K562 (cell line): ENCODE results near the gene FARP1. TPM values are rescaled to one million over a fixed set of nuclear protein-coding genes. Genes with fewer than 3 reads are reported as not detected.

Source experiments
- ATAC-seq: fragments of 200-7000 bp; cut with Tn5 transposase; 3 replicates; pipeline ENCODE4 v1.9.1; 2020; ENCODE audit warnings: moderate library complexity
- BruUV-seq: library from RNA; stranded (reverse); fragments of 400-500 nt; replicated peaks from 2 replicates; lab custom pipeline; 2021; lab: Mats Ljungman, UMichigan
- CTCF ChIA-PET: fragments of 300-600 bp; formaldehyde crosslinking; extraction: SDS; loops from one replicate; lab custom pipeline; 2021; ENCODE audit warnings: low intra/inter-chr PET ratio; lab: Yijun Ruan, JAX
- POLR2A ChIA-PET: fragments of 300-600, 350-650 bp; sonication (Branson Sonifier 250); formaldehyde crosslinking; extraction: SDS; loops from one replicate; lab custom pipeline; 2021; ENCODE audit warnings: antibody characterized with exemption, inconsistent platforms; lab: Yijun Ruan, JAX
- DNase-seq, 4 experiments: peaks; one replicate each; pipeline versions ENCODE4 v3.0.0 to v3.0.0-alpha.2; 2011 to 2018; ENCODE audit warnings: low spot score in 3 of 4, mixed read lengths in 3 of 4; ENCODE audit errors: extremely low read depth in 1 of 4
- FAIRE-seq: peaks from 2 replicates; lab custom pipeline; 2011; peaks lifted over from hg19 to GRCh38; lab: Jason Lieb, UNC
- H2AFZ ChIP-seq: 2 replicates; pipeline ENCODE4 v1.6.0; 2011; ENCODE audit warnings: low read depth, low read length, control low read depth, inconsistent platforms
- H3K27ac ChIP-seq: fragments of 200-600 bp; 3 replicates; pipeline ENCODE4 v1.8.0; 2011; ENCODE audit warnings: low read depth, mild to moderate bottlenecking, control low read depth, inconsistent platforms, low read length, moderate library complexity, mixed read lengths; ENCODE audit errors: extremely low read depth
- H3K27me3 ChIP-seq, 2 experiments: fragments of 300-600 bp in 1 of 2; 2 replicates in 1 of 2; 3 replicates in 1 of 2; pipeline versions ENCODE4 v1.6.0 to v1.8.0; 2011; ENCODE audit warnings: inconsistent platforms in 2 of 2, low read length in 2 of 2, mild to moderate bottlenecking in 1 of 2, mixed read lengths in 1 of 2, moderate library complexity in 1 of 2; ENCODE audit not compliant: control insufficient read depth in 2 of 2, insufficient read depth in 2 of 2
- H3K36me3 ChIP-seq: fragments of 300-600 bp; 3 replicates; pipeline ENCODE4 v1.8.0; 2011; ENCODE audit warnings: mild to moderate bottlenecking, low read length, inconsistent platforms; ENCODE audit not compliant: control insufficient read depth, insufficient read depth
- H3K4me1 ChIP-seq, 2 experiments: fragments of 200-600 bp in 1 of 2; replicated peaks in 1 of 2; 2 replicates in 1 of 2; 3 replicates in 1 of 2; pipeline versions ENCODE4 v1.5.1 to v1.8.0; 2011; ENCODE audit warnings: inconsistent platforms in 2 of 2, low read length in 2 of 2, mild to moderate bottlenecking in 1 of 2, mixed read lengths in 1 of 2, moderate library complexity in 1 of 2; ENCODE audit not compliant: control insufficient read depth in 2 of 2, insufficient read depth in 2 of 2
- H3K4me2 ChIP-seq: 2 replicates; pipeline ENCODE4 v1.6.1; 2011; ENCODE audit warnings: low read length, control low read depth, inconsistent platforms, mixed read lengths; ENCODE audit not compliant: insufficient read depth
- H3K4me3 ChIP-seq: fragments of 200-600 bp; sonication (generic), shearing (Covaris generic); 2 replicates; pipeline ENCODE4 v1.5.1; 2016; ENCODE audit warnings: control low read depth, inconsistent platforms
- H3K79me2 ChIP-seq: fragments of 200-600 bp; 3 replicates; pipeline ENCODE4 v1.8.0; 2011; ENCODE audit warnings: low read length, inconsistent platforms; ENCODE audit not compliant: control insufficient read depth, insufficient read depth
- H3K9ac ChIP-seq, 2 experiments: 2 replicates each; pipeline versions ENCODE4 v1.6.0 to v1.6.1; 2011; ENCODE audit warnings: low read depth in 2 of 2, low read length in 2 of 2, control low read depth in 1 of 2, inconsistent platforms in 1 of 2, mild to moderate bottlenecking in 1 of 2, mixed read lengths in 1 of 2; ENCODE audit not compliant: insufficient read depth in 1 of 2
- H3K9me1 ChIP-seq: one replicate; pipeline ENCODE4 v1.6.0; 2011; ENCODE audit warnings: inconsistent platforms, mild to moderate bottlenecking, low read length, moderate library complexity; ENCODE audit not compliant: control insufficient read depth, insufficient read depth
- H3K9me3 ChIP-seq: replicated peaks from 2 replicates; pipeline ENCODE4 v1.5.1; 2011; ENCODE audit warnings: low read depth, low read length, inconsistent platforms; ENCODE audit not compliant: control insufficient read depth, insufficient read depth
- H4K20me1 ChIP-seq: replicated peaks from 2 replicates; pipeline ENCODE4 v1.6.1; 2011; ENCODE audit warnings: low read length, inconsistent platforms, mixed read lengths; ENCODE audit not compliant: control insufficient read depth, insufficient read depth
- BRF1 ChIP-seq: IDR thresholded peaks from 3 replicates; pipeline ENCODE4 v1.6.1; 2011; ENCODE audit warnings: borderline replicate concordance, mild to moderate bottlenecking; ENCODE audit not compliant: insufficient read length; ENCODE audit errors: extremely low read depth
- DNMT1 ChIP-seq: fragments of 450-650 bp; IDR thresholded peaks from 2 replicates; pipeline ENCODE4 v1.6.1; 2016; ENCODE audit warnings: antibody characterized with exemption, mild to moderate bottlenecking
- FOXJ3 ChIP-seq: sonication (generic); formaldehyde crosslinking; IDR thresholded peaks from 2 replicates; pipeline ENCODE4 v1.4.0; 2020; ENCODE audit warnings: mild to moderate bottlenecking, missing genetic modification reagents
- HNRNPL ChIP-seq: fragments of 200-400 bp; formaldehyde crosslinking; IDR thresholded peaks from 2 replicates; pipeline ENCODE4 v1.6.1; 2017; ENCODE audit warnings: low read depth, mild to moderate bottlenecking, low read length
- SLC30A9 ChIP-seq: fragments of 250-450 bp; sonication (Bioruptor Pico); IDR thresholded peaks from 2 replicates; pipeline ENCODE4 v1.8.0; 2022; ENCODE audit warnings: mild to moderate bottlenecking, moderate library complexity
- SMAD1 ChIP-seq: fragments of 150-350 bp; IDR thresholded peaks from 2 replicates; pipeline ENCODE4 v1.6.1; 2014; ENCODE audit warnings: low read length, low read depth; ENCODE audit not compliant: partially characterized antibody
- SP1 ChIP-seq: sonication (generic); formaldehyde crosslinking; IDR thresholded peaks from 2 replicates; pipeline ENCODE4 v1.8.1; 2022; ENCODE audit warnings: mild to moderate bottlenecking, missing genetic modification reagents
- TAF7 ChIP-seq: fragments of 450-650 bp; IDR thresholded peaks from 2 replicates; pipeline ENCODE4 v1.6.1; 2016; ENCODE audit warnings: missing genetic modification characterization, missing compliant biosample characterization
- TEAD2 ChIP-seq: fragments of 450-650 bp; IDR thresholded peaks from 2 replicates; pipeline ENCODE4 v1.6.1; 2016; ENCODE audit warnings: missing genetic modification characterization, control low read depth, missing compliant biosample characterization
- ZEB2 ChIP-seq: fragments of 450-650 bp; IDR thresholded peaks from 2 replicates; pipeline ENCODE4 v1.6.1; 2016
- WGBS: fragments of 100-300 bp; shearing (Covaris generic); methylation state at CpG from one replicate; pipeline ENCODE4 v1.1.6; 2016; ENCODE audit warnings: low coverage, mixed read lengths; ENCODE audit not compliant: insufficient coverage; ENCODE audit errors: missing lambda C conversion rate; 5-methylcytosine and 5-hydroxymethylcytosine counted together
- in situ Hi-C: fragments of 300-500 bp; cut with MboI; formaldehyde crosslinking; loops from 4 replicates; pipeline ENCODE4 v1.15.0; 2018; ENCODE audit warnings: inconsistent platforms, mixed read lengths
- intact Hi-C: fragments of 100-400 bp; cut with micrococcal nuclease; formaldehyde crosslinking; loops from 2 replicates; pipeline ENCODE4 v1.14.2; 2022
- polyA plus RNA-seq, 8 experiments: library from polyadenylated mRNA; depleted of rRNA in 4 of 8; stranded (reverse) in 5 of 8; unstranded in 3 of 8; fragments of >200 nt; fragmentation: Nextera tagmentation in 2 of 8; fragmentation: Illumina TruSeq in 1 of 8; extraction: Ambion mirVana in 2 of 8; extraction: Trizol in 1 of 8; gene quantifications; 2 replicates each; pipeline versions ENCODE4 v1.2.1 to v1.2.3, GENCODE V29; 2011 to 2014; ENCODE audit warnings: inconsistent platforms in 1 of 8, missing spikeins in 1 of 8
- total RNA-seq, 7 experiments: library from RNA; depleted of rRNA in 6 of 7; stranded (reverse); fragments of >200 nt in 6 of 7; fragmentation: Illumina TruSeq in 2 of 7; extraction: Trizol in 2 of 7; gene quantifications; 2 replicates each; pipeline versions ENCODE4 v1.2.1 to v1.2.3, GENCODE V29; 2011 to 2021; ENCODE audit warnings: low replicate concordance in 1 of 7
- TF ChIP-seq, protein P1 (sequence below): IDR thresholded peaks from 2 replicates; pipeline ENCODE4 v1.6.1; 2011; ENCODE audit not compliant: insufficient read length; ENCODE audit errors: extremely low read depth
- TF ChIP-seq, protein P2 (sequence below): fragments of 250-450 bp; sonication (Bioruptor Pico); IDR thresholded peaks from 2 replicates; pipeline ENCODE4 v1.8.0; 2021; ENCODE audit warnings: mild to moderate bottlenecking, moderate library complexity
- TF ChIP-seq, protein P3 (sequence below): fragments of 250-450 bp; sonication (Bioruptor Pico); IDR thresholded peaks from 2 replicates; pipeline ENCODE4 v1.8.0; 2021; ENCODE audit warnings: borderline replicate concordance, mild to moderate bottlenecking, moderate library complexity; ENCODE audit not compliant: poor library complexity, severe bottlenecking
- TF ChIP-seq, protein P4 (sequence below), 2 experiments: fragments of 450-650 bp; conservative IDR thresholded peaks; 2 replicates each; pipeline ENCODE4 v1.6.1; 2017; ENCODE audit warnings: mild to moderate bottlenecking in 2 of 2, moderate library complexity in 2 of 2

FARP1 gene
- total and polyA plus RNA-seq, 9 of the 15 experiments (the other 6 are each of a cell fraction or from before 2014, with no cell fraction given): 0.03 to 0.29 (median 0.05) TPM; not detected in 3

DNA sequence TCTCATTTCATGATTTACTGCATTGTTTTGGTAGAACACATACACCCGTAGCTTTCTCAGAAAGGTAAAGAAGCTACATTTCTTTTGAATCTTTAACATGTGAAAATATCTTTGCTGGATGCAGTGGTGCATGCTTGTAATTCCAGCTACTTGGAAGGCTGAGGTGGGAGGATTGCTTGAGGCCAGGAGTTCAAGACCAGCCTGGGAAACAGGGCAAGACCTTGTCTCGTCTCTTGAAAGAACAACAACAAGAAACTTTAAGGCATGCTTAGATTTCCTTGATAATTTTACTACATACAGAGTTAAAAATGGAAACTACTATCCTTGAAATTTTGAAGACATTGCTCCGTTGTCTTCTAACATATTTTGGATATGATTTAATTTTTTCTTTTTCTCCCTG is 26.4 kb downstream of the FARP1 start:
- Histone ChIP-seq H3K27me3 (peaks cover 3 to 13% of the 10 kb centered on the region in 2 experiments; a peak in 4 of 5 replicates), H3K79me2 (no peaks in the 10 kb centered on the region), H3K27ac (no peak overlapping the region), H4K20me1 (no peaks in the 10 kb centered on the region), H3K4me2 (no peak overlapping the region), H3K9me3 (no peaks in the 10 kb centered on the region), H3K4me1 (no peaks in the 10 kb centered on the region; a peak in 1 of 5 replicates), H3K4me3 (no peak overlapping the region), H3K9me1 (no peaks in the 10 kb centered on the region), H3K36me3 (no peaks in the 10 kb centered on the region)
- in situ Hi-C loops (no loop called here), intact Hi-C loops (no loop called here)
- FAIRE-seq (no peak), DNase-seq (no peak), ATAC-seq (no peak)
- WGBS: 0% methylated on average over 3 of the region's 3 CpGs
- CTCF ChIA-PET: no interaction called here
- no TSS peak for BruUV-seq
- POLR2A ChIA-PET: no interaction called here
- TF ChIP-seq, protein P1, sequence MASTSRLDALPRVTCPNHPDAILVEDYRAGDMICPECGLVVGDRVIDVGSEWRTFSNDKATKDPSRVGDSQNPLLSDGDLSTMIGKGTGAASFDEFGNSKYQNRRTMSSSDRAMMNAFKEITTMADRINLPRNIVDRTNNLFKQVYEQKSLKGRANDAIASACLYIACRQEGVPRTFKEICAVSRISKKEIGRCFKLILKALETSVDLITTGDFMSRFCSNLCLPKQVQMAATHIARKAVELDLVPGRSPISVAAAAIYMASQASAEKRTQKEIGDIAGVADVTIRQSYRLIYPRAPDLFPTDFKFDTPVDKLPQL: no peak
- TF ChIP-seq SP1 (CRISPR knock-in tag) (no peak), ZEB2 (no peak), HNRNPL (no peak), TEAD2 (no peak), FOXJ3 (CRISPR knock-in tag) (no peak), TAF7 (no peak), DNMT1 (no peak), BRF1 (no peak), SMAD1 (no peak), SLC30A9 (no peak)
- TF ChIP-seq, protein P2, sequence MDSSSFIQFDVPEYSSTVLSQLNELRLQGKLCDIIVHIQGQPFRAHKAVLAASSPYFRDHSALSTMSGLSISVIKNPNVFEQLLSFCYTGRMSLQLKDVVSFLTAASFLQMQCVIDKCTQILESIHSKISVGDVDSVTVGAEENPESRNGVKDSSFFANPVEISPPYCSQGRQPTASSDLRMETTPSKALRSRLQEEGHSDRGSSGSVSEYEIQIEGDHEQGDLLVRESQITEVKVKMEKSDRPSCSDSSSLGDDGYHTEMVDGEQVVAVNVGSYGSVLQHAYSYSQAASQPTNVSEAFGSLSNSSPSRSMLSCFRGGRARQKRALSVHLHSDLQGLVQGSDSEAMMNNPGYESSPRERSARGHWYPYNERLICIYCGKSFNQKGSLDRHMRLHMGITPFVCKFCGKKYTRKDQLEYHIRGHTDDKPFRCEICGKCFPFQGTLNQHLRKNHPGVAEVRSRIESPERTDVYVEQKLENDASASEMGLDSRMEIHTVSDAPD: no peak
- TF ChIP-seq, protein P3, sequence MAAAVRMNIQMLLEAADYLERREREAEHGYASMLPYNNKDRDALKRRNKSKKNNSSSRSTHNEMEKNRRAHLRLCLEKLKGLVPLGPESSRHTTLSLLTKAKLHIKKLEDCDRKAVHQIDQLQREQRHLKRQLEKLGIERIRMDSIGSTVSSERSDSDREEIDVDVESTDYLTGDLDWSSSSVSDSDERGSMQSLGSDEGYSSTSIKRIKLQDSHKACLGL (CRISPR knock-in tag): no peak
- TF ChIP-seq, protein P4, sequence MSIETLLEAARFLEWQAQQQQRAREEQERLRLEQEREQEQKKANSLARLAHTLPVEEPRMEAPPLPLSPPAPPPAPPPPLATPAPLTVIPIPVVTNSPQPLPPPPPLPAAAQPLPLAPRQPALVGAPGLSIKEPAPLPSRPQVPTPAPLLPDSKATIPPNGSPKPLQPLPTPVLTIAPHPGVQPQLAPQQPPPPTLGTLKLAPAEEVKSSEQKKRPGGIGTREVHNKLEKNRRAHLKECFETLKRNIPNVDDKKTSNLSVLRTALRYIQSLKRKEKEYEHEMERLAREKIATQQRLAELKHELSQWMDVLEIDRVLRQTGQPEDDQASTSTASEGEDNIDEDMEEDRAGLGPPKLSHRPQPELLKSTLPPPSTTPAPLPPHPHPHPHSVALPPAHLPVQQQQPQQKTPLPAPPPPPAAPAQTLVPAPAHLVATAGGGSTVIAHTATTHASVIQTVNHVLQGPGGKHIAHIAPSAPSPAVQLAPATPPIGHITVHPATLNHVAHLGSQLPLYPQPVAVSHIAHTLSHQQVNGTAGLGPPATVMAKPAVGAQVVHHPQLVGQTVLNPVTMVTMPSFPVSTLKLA (conservative IDR thresholded peaks at IDR 0.05): no peak
- TF ChIP-seq, all 486 proteins: peak for 0
- H3K9ac ChIP-seq: no peak overlapping the region
- no peak overlapping the region for H2AFZ ChIP-seq
